CD14-positive monocyte (primary cell): Measurements from ENCODE around the gene POLE. TPM values are rescaled to one million over a fixed set of nuclear protein-coding genes. Genes with fewer than 3 reads are reported as not detected.

Experiments
- DNase-seq, 3 donors: peaks; one replicate each; pipeline ENCODE4 v3.0.0-alpha.2; 2011 to 2022
- H2AFZ ChIP-seq: 2 replicates; pipeline ENCODE4 v1.6.0; 2012; ENCODE audit warnings: mild to moderate bottlenecking, low read depth, low read length, inconsistent platforms; ENCODE audit not compliant: insufficient read depth, poor library complexity, severe bottlenecking
- H3K27ac ChIP-seq, 2 donors: 1 replicate in 1 of 2; 2 replicates in 1 of 2; pipeline ENCODE4 v1.5.1; 2012 to 2013; ENCODE audit warnings: low read length in 2 of 2, control low read depth in 1 of 2, inconsistent platforms in 1 of 2, low read depth in 1 of 2, mild to moderate bottlenecking in 1 of 2
- H3K27me3 ChIP-seq, 2 donors: one replicate each; pipeline versions ENCODE4 v1.6.0 to v1.6.1; 2011 to 2013; ENCODE audit warnings: low read length in 2 of 2; ENCODE audit not compliant: control insufficient read depth in 2 of 2, insufficient read depth in 2 of 2
- H3K36me3 ChIP-seq, 2 donors: replicated peaks in 1 of 2; 1 replicate in 1 of 2; 2 replicates in 1 of 2; pipeline versions ENCODE4 v1.5.1 to v1.6.1; 2012 to 2013; ENCODE audit warnings: low read length in 2 of 2, control low read depth in 1 of 2, inconsistent platforms in 1 of 2, mild to moderate bottlenecking in 1 of 2; ENCODE audit not compliant: insufficient read depth in 2 of 2, control insufficient read depth in 1 of 2
- H3K4me1 ChIP-seq, 2 donors: 1 replicate in 1 of 2; 2 replicates in 1 of 2; pipeline versions ENCODE4 v1.5.1 to v1.6.1; 2012 to 2013; ENCODE audit warnings: low read length in 2 of 2, control low read depth in 1 of 2, inconsistent platforms in 1 of 2, mild to moderate bottlenecking in 1 of 2, moderate library complexity in 1 of 2; ENCODE audit not compliant: insufficient read depth in 2 of 2, control insufficient read depth in 1 of 2
- H3K4me2 ChIP-seq: replicated peaks from 2 replicates; pipeline ENCODE3; 2012; ENCODE audit warnings: low read length, moderate library complexity, mild to moderate bottlenecking; ENCODE audit not compliant: poor library complexity, severe bottlenecking; ENCODE audit errors: extremely low read depth
- H3K4me3 ChIP-seq, 3 experiments: fragments of 200-600 bp in 1 of 3; sonication (generic) in 1 of 3; replicated peaks in 1 of 3; 1 replicate in 2 of 3; 2 replicates in 1 of 3; pipeline ENCODE4 v1.5.1; 2011 to 2013; ENCODE audit warnings: low read length in 3 of 3, mild to moderate bottlenecking in 3 of 3, control low read depth in 2 of 3, low read depth in 2 of 3, inconsistent platforms in 1 of 3, moderate library complexity in 1 of 3
- H3K79me2 ChIP-seq: 2 replicates; pipeline ENCODE4 v1.6.0; 2012; ENCODE audit warnings: mild to moderate bottlenecking, control low read depth, inconsistent platforms, low read length, moderate library complexity; ENCODE audit not compliant: insufficient read depth
- H3K9ac ChIP-seq: 2 replicates; pipeline ENCODE4 v1.6.0; 2017; ENCODE audit warnings: low read length, mild to moderate bottlenecking; ENCODE audit not compliant: insufficient read depth, poor library complexity, severe bottlenecking
- H3K9me3 ChIP-seq, 2 donors: replicated peaks in 1 of 2; 1 replicate in 1 of 2; 2 replicates in 1 of 2; pipeline versions ENCODE4 v1.5.1 to v1.6.1; 2012 to 2013; ENCODE audit warnings: low read length in 2 of 2, control low read depth in 1 of 2; ENCODE audit not compliant: control insufficient read depth in 1 of 2, insufficient read depth in 1 of 2
- H4K20me1 ChIP-seq: 2 replicates; pipeline ENCODE4 v1.6.0; 2012; ENCODE audit warnings: mild to moderate bottlenecking, low read length, control low read depth, moderate library complexity; ENCODE audit not compliant: insufficient read depth
- H3K27ac Mint-ChIP-seq, 7 donors: one replicate each; pipeline ENCODE4 v1.8.0; 2020; ENCODE audit warnings: mild to moderate bottlenecking in 7 of 7, mixed read lengths in 7 of 7, moderate library complexity in 6 of 7, inconsistent platforms in 2 of 7
- H3K27me3 Mint-ChIP-seq, 3 donors: one replicate each; pipeline ENCODE4 v1.8.0; 2021 to 2022; ENCODE audit warnings: low read depth in 3 of 3, mild to moderate bottlenecking in 3 of 3, mixed read lengths in 3 of 3, moderate library complexity in 3 of 3, inconsistent platforms in 1 of 3
- H3K36me3 Mint-ChIP-seq, 2 donors: one replicate each; pipeline ENCODE4 v1.8.0; 2020; ENCODE audit warnings: mixed read lengths in 2 of 2, inconsistent platforms in 1 of 2, mild to moderate bottlenecking in 1 of 2
- H3K4me1 Mint-ChIP-seq: one replicate; pipeline ENCODE4 v1.8.0; 2020; ENCODE audit warnings: mild to moderate bottlenecking, mixed read lengths
- H3K4me3 Mint-ChIP-seq, 2 donors: one replicate each; pipeline ENCODE4 v1.8.0; 2020; ENCODE audit warnings: mild to moderate bottlenecking in 2 of 2, mixed read lengths in 2 of 2, moderate library complexity in 1 of 2
- H3K9me3 Mint-ChIP-seq, 7 donors: one replicate each; pipeline ENCODE4 v1.8.0; 2020 to 2022; ENCODE audit warnings: mixed read lengths in 7 of 7, mild to moderate bottlenecking in 6 of 7, moderate library complexity in 6 of 7, inconsistent platforms in 2 of 7
- WGBS: methylation state at CpG from one replicate; pipeline ENCODE4 v1.1.5; 2013; ENCODE audit warnings: missing lambda C conversion rate; ENCODE audit not compliant: insufficient coverage; 5-methylcytosine and 5-hydroxymethylcytosine counted together
- intact Hi-C, 2 donors: fragments of 100-400 bp; cut with micrococcal nuclease; formaldehyde crosslinking; loops; one replicate each; pipeline versions ENCODE4 v1.15.0 to v1.15.1; 2023
- polyA plus RNA-seq, 3 donors: library from polyadenylated mRNA; depleted of rRNA in 1 of 3; unstranded in 2 of 3; stranded (reverse) in 1 of 3; fragments of 300-500 nt in 2 of 3; fragments of >200 nt in 1 of 3; fragmentation: Illumina TruSeq in 2 of 3; gene quantifications; 1 replicate in 2 of 3; 2 replicates in 1 of 3; pipeline ENCODE4 v1.2.3, GENCODE V29; 2012 to 2021
- TF ChIP-seq, protein P1 (sequence below): fragments of 200-600 bp; IDR thresholded peaks from one replicate; pipeline ENCODE4 v1.8.0; 2022; ENCODE audit warnings: antibody characterized with exemption, mild to moderate bottlenecking

POLE gene
- polyA plus RNA-seq, 3 donors = 1.00 to 24.2 (median 2.2) TPM

GRCh38 chr12:132672116-132672515, 15.0 kb downstream of the POLE start:
- no peak overlapping the region for H2AFZ ChIP-seq
- Mint-ChIP-seq H3K9me3 (peaks cover 0 to 1% (median 0%) of the 10 kb centered on the region in 7 donors), H3K36me3 (peaks cover 67 to 90% of the 10 kb centered on the region in 2 donors), H3K4me3 (no peak overlapping the region), H3K27me3 (peaks cover 0 to 2% (median 0%) of the 10 kb centered on the region in 3 donors), H3K27ac (peak overlapping the region in 3 of 7 donors; percentile 16 to 62 (median 36)), H3K4me1 (peaks cover 2% of the 10 kb centered on the region)
- H3K4me3 ChIP-seq = no peak overlapping the region
- WGBS = 69% methylated on average over 14 of the region's 16 CpGs
- TF ChIP-seq, protein P1, sequence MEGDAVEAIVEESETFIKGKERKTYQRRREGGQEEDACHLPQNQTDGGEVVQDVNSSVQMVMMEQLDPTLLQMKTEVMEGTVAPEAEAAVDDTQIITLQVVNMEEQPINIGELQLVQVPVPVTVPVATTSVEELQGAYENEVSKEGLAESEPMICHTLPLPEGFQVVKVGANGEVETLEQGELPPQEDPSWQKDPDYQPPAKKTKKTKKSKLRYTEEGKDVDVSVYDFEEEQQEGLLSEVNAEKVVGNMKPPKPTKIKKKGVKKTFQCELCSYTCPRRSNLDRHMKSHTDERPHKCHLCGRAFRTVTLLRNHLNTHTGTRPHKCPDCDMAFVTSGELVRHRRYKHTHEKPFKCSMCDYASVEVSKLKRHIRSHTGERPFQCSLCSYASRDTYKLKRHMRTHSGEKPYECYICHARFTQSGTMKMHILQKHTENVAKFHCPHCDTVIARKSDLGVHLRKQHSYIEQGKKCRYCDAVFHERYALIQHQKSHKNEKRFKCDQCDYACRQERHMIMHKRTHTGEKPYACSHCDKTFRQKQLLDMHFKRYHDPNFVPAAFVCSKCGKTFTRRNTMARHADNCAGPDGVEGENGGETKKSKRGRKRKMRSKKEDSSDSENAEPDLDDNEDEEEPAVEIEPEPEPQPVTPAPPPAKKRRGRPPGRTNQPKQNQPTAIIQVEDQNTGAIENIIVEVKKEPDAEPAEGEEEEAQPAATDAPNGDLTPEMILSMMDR = no peak
- peaks cover 67 to 88% of the 10 kb centered on the region in 2 donors for H3K36me3 ChIP-seq
- H4K20me1 ChIP-seq = no peaks in the 10 kb centered on the region
- intact Hi-C loops = no loop called here
- no peaks in the 10 kb centered on the region for H3K4me1 ChIP-seq
- H3K27ac ChIP-seq = no peak overlapping the region
- no peaks in the 10 kb centered on the region for H3K79me2 ChIP-seq
- H3K9me3 ChIP-seq = no peaks in the 10 kb centered on the region
- H3K4me2 ChIP-seq = no peak overlapping the region
- H3K27me3 ChIP-seq = no peaks in the 10 kb centered on the region
- no peak for DNase-seq
- no peak overlapping the region for H3K9ac ChIP-seq

- no peak for DNase-seq
- H4K20me1 ChIP-seq = no peaks in the 10 kb centered on the region
- H3K27me3 ChIP-seq = no peaks in the 10 kb centered on the region
- no peaks in the 10 kb centered on the region for H3K9me3 ChIP-seq
- no peak overlapping the region for H3K9ac ChIP-seq
- peaks cover 0 to 2% (median 0%) of the 10 kb centered on the region in 3 donors for H3K27me3 Mint-ChIP-seq
- no peak overlapping the region for H3K4me3 Mint-ChIP-seq
- peaks cover 0 to 1% (median 0%) of the 10 kb centered on the region in 7 donors for H3K9me3 Mint-ChIP-seq
- H3K27ac Mint-ChIP-seq = no peak overlapping the region
- no peak overlapping the region for H3K4me2 ChIP-seq
- H3K27ac ChIP-seq = no peak overlapping the region
- TF ChIP-seq, protein P1 = no peak
- H3K4me3 ChIP-seq = no peak overlapping the region
- WGBS = 96% methylated on average over 10 of the region's 17 CpGs
- H3K4me1 ChIP-seq = peaks cover under 1 to 1% of the 10 kb centered on the region in 2 donors
- intact Hi-C loops = no loop called here
- H2AFZ ChIP-seq = no peak overlapping the region
- H3K36me3 Mint-ChIP-seq = peaks cover 67 to 90% of the 10 kb centered on the region in 2 donors
- no peaks in the 10 kb centered on the region for H3K79me2 ChIP-seq
- peaks cover 4% of the 10 kb centered on the region for H3K4me1 Mint-ChIP-seq
- peaks cover 60 to 88% of the 10 kb centered on the region in 2 donors for H3K36me3 ChIP-seq
These were observed 17.8 kb downstream of the POLE start for GRCh38 chr12:132669166-132669879.
